Stimulated activated CD4-positive, alpha-beta T cell treated with anti-CD3 and anti-CD28 coated beads, TNF-alpha, amount 100 ng/mL, for 1 hour (primary cell): ENCODE measurements around the gene SPACA9.

Source experiments
- DNase-seq, 3 donors: peaks; one replicate each; pipeline ENCODE4 v3.0.0-alpha.2; 2020; ENCODE audit warnings: low read depth in 3 of 3, low spot score in 1 of 3

Gene SPACA9

DNA sequence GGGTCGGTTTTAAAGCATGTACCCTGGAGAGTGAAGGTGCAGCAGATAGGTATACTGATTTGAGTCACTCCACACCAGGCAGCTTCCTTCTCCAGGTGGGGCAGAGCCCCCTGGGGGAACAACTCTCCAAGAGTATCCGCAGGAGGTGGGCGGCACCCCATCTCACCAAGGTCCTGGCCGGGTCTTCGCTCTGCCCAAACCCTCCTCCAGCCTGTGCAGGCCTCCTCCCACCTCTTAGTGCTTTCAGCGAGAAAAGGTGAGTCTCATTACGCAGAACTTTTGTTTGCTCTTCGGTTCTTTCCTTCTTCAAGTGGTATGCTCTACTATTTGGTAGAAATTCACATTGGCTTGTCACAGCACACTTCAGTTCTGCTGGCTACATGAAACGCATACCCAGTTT, 13.7 kb downstream of the SPACA9 start:
- DNase-seq = no peak

DNA sequence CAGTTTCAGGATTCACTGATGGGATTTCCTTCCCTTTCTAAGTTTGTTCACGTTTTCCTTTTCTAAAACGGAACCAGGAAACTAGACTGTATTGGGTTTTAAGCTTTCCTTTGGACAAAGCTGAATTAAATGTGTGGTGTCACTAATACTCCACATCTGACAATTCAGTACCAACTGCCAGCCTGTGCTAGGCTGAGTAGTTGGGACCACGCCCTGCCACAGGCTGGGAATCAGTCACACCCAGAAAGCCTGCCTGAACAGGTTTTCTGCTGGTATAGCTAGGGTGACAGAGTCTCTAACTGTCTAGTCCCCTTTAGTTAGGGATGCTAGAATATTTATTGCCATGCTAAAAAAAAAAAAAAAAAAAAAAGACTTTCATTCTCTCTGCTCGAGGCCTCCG, 15.6 kb downstream of the SPACA9 start:
- DNase-seq = no peak

DNA sequence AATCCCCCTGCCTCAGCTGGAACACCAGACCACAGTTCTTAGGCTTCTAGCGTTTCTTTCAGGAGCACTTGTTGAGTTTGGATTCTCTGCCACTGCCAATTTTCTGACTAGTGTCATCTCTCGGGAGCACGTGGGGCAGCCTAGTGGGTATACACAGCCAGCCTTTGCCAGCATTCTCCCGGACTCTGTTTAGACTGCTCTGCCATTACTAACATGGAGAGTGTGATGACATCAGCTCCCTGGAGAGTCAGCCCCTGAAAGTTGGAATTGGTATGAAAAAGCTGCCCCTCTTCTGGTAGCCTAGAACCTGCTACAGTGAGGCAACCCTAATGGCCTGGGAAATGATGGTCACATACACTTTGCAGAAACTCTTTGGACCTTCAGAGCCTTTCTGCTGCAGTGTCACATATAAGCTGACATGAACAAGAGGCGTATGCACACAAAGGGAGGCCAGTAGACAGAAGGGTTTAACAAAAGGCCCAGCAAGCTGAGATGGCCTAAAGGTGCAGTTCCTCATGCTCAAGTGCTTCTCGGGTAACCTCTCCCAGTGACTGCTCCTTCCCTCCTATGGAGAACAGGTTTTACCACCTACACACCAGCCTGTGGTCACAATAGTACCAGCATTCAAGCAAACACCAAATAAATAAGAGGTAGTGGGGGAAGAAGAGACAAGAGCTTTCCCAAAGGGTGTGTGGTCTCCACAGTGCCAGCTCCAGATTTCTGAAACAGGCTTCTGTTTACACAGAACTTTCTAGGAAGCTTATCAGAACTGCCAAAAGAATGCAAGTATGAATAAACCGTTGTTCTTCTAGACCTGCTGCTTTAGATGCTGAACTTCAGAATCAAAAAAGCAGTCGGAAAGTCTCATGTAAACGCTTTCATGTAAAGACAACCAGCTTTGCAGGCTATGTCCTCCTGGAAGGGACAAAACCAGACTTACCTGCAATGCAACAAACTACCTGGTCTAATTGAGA, 16.5 kb downstream of the SPACA9 start:
- no peak for DNase-seq

- no peak for DNase-seq
These were observed 17.6 kb downstream of the SPACA9 start for GRCh38 chr9:132896264-132896663.

GRCh38 chr9:132896906-132897305, 18.2 kb downstream of the SPACA9 start:
- DNase-seq = no peak

DNA sequence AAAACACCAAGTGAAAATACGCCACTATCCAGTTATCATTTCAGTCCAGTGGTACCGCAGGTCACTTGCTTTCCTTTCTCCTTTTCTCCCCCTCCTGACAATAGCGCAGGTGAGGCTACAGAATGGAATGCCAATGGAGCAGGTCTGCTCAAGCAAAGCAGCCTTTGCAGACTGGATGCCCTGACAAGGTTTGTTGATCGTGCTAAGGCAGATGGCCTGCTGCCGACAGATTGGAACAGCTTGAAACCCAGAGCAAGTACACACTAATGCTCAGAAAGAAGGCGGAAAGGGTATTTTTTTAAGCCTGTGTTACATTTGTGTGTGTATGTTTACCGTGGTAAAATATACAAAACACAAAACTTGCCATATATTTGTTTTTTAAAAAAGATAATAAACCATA, 19.4 kb downstream of the SPACA9 start:
- DNase-seq = no peak

- peak; percentile 40 to 57 (median 52) for DNase-seq
These were observed 23.4 kb downstream of the SPACA9 start for GRCh38 chr9:132901858-132902831.

- no peak for DNase-seq
These were observed 25.1 kb downstream of the SPACA9 start for GRCh38 chr9:132903574-132904492.

- DNase-seq = no peak
These were observed 27.0 kb downstream of the SPACA9 start for GRCh38 chr9:132905726-132906125.

DNA sequence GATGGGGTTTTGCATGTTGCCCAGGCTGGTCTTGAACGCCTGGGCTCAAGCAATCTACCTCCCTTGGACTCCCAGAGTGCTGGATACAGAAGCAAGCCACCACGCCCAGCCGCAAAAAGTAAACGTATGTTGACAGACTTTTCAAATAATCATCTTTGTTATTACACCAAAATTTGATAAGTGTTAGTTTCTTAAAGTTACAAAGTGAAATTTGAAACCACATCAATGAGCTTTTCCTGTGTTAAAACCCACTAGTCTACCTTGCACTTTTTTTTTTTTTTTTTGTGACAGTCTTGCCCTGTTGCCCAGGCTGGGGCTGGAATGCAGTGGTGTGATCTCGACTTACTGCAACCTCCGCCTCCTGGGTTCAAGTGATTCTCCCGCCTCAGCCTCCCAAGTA, 29.9 kb downstream of the SPACA9 start:
- DNase-seq = no peak

GRCh38 chr9:132909311-132909710, 30.6 kb downstream of the SPACA9 start:
- no peak for DNase-seq

DNA sequence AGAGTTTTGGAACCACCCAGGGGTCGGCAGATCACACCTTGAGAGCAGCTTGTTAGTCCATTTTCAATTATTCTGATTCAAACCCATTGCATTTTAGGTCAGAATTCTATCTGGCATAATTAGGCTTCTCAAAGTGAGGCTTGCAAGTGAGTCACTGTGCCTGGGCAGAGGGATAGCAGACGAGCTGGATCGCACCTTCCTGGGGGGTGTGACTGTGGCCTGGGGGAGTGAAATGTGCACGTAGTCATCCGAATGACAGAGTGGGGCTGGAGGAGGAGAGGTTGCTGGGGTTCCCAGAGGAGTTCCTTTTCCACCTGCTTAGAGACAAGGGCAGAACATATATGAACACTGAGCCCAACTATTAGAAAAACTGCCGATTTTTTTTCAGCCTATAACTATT, 31.7 kb downstream of the SPACA9 start:
- DNase-seq = no peak

- no peak for DNase-seq
These were observed 33.4 kb downstream of the SPACA9 start for GRCh38 chr9:132912131-132912530.

DNA sequence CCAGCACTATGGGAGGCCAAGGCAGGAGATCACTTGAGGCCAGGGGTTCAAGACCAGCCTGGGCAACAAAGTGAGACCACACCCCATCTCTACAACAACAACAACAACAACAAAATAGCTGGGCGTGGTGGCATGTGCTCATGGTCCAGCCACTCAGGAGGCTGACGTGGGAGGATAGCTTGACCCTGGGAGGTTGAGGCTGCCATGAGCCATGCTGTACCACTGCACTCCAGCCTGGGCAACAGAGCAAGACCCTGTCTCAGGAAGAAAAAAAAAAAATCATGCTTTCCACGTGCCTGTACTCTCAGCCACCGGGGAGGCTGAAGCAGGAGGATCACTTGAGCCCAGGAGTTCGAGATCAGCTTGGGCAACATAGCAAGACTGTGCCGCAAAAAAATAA, 36.2 kb downstream of the SPACA9 start:
- DNase-seq = no peak

DNA sequence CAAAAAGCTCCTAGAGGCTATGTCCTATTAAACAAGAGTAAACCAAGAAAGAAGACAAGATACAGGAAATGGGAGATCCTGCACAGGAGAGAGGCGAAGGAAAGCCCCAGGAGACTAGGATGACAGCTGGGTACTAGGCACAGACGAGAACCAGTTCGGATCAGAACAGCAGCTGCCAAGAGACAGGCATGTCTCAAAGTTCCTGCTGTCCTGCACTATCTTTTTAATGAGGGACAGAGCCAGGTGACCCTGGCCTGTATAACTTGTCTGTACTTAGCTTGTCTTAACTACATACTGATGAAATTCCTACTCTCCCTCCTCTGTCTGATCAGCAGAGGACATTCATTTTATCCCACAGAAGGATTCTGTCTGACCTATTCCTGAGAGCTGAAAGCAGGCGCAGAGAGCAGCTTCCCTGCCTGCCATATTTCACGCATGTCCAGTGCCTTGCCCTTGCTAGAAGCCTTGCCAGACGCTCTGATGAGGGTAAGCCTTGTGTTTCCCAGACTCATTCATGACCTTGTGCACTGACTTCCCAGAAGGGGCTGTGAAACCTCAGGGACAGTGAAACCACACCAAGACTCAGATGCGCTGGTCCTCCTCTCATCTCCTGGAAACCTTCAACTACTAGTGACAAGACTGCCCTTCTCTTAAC, 41.0 kb downstream of the SPACA9 start:
- no peak for DNase-seq

DNA sequence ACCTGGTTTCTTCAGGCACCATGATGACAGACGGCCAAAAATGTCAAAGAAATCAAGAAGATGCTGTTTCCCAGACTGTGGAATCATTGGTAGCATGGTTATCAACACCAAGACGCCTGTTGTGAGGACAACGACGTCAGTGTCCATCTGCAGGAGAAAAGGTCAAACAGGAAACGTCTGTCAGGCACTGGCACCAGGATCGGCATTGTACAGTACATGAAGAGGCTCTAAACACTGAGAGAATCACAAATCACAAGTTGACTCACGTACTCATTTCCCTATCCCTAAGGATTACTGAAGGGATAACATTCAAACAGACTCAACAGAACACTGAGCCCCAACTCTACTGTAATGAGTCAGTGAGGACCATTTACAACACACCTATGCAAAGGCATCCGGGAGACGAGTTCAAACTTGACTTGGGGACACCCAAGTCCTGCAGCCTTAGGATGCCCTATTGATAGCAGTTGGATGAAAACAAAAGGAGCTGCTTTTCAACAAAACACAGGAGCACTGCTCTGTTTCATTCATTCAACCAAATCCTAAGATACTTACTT, 44.7 kb downstream of the SPACA9 start:
- no peak for DNase-seq

DNA sequence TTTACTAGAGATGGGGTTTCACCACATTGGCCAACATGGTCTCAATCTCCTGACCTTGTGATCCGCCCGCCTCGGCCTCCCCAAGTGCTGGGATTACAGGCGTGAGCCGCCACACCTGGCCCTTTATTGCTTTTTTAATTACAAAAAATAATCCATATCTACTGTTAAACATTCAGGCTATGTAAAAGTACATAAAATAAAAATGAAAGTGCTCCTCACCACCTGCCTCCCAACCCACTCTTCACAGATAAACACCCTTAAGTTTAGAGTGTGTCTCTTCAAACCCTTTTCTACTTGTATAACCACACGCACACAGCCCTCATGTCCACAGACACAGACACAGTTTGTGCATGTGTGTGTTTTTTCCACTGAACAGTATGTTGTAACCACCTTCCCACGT, 49.0 kb downstream of the SPACA9 start:
- DNase-seq = no peak

GRCh38 chr9:132931178-132931735, 52.6 kb downstream of the SPACA9 start:
- no peak for DNase-seq

GRCh38 chr9:132935026-132935425, 56.3 kb downstream of the SPACA9 start:
- no peak for DNase-seq
